HG03095 (cell line): ENCODE results near the gene TRAF3.
"Not testable (repeated sequence)": the region's sequence is repeated elsewhere in the genome, so short reads cannot be mapped to it uniquely, and the experiment has no call there.

Experiments
- ATAC-seq: cut with Tn5 transposase; IDR thresholded peaks from one replicate; pipeline ENCODE4 v1.9.1; 2021; ENCODE audit warnings: moderate library complexity; ENCODE audit not compliant: unreplicated experiment

TRAF3 gene

DNA sequence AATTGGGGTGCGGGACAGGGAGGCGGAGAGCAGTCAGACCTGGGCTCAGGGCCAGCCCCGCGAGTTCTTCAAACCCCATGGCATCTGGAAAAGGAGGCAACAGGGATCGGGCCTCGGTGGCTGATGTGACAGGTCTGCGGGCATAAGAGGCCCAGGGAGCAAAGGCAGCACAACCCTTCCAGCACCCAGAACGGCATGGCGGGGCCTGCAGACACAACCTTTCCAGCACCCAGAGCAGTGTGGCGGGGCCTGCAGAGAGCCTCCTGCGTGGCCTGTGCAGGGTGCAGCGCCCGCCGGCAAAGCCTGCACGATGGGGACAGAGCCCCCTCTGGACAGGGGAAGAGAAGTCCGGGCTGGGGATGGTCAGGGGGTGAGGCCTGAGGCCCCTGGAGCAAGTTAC, 26.2 kb upstream of the TRAF3 start:
- ATAC-seq: no peak

- no peak for ATAC-seq
Observed at GRCh38 chr14:102752239-102752847, 24.9 kb upstream of the TRAF3 start.

DNA sequence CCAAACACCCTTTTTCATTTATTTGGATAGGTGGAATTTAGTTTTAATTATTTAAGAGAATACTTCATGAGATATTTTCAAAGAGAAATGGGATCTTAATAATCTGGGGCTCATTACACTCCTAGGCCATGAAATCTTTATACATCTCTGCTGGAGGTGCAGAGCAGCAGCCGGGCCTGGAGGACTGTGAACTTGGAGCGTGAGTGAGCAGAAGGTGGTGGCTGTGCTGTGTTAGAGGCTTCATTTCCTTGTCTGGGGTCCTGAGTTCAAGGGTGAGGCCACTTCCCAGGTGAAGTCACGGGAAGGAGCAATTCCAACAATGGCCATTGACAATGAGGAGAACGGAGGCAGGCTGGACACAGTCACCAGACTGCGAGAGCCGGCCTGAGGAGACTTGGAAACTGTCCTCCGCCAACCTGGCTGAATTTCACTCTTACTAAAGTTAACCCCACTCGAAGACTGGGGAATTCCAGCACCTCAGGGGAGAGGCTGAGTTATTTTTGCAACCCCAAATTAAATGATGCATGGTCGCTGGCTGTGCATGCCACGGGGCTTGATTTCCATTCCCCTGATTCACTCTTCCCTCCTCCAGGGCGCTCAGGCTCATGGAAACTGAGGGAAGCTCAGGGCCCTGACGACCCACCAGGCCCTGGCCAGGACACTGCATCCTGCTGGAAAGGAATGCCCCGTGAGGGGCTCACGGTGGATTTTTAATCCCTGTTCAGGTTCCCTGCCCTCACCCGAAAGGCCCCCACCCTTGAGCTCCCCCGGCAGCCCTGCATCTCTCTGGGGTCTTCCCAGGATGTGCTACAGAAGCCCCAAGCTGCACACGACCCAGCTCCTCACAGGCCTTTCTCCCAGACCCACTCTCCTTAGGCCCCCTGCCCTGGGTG, 22.6 kb upstream of the TRAF3 start:
- ATAC-seq: no peak

DNA sequence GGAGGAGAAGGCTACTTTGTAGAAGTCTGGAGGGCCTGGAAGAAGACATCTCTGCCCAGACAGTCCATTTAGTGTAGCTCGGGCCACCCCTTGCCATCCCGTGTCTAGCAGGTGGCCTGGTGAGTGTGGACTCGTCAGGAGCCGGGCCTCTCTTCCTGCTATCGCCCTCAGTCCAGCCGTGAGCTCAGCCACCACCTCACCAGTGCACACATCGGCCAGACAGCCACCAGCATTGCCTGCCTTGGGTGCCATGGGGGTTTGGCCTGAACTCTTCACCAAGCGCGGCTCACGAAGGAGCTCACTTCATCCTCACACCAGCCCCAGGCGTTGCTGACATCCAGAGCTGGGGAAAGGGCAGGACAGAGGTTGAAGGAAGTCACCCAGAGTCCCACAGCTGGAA, 19.6 kb upstream of the TRAF3 start:
- ATAC-seq: no peak

DNA sequence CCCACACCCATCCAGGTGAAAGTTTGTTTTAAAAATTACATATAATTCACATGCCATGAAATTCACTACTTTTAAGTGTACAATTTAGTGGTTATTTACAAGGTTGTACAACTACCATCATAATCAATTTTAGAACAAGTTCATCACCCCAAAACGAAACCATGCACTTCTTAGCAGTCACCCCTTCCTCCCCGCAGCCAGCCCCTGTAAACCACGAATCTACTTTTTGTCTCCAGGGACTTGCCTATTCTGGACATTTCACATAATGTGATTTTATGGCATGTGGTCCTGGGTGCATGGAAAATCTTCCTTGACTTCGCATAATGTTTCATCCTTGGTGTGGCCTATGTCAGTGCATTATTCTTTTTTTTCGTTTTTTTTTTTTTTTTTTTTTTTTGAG, 19.2 kb upstream of the TRAF3 start:
- no peak for ATAC-seq

- ATAC-seq: no peak
Observed at GRCh38 chr14:102759456-102760187, 17.6 kb upstream of the TRAF3 start.

GRCh38 chr14:102760496-102761193, 16.6 kb upstream of the TRAF3 start:
- ATAC-seq: no peak

DNA sequence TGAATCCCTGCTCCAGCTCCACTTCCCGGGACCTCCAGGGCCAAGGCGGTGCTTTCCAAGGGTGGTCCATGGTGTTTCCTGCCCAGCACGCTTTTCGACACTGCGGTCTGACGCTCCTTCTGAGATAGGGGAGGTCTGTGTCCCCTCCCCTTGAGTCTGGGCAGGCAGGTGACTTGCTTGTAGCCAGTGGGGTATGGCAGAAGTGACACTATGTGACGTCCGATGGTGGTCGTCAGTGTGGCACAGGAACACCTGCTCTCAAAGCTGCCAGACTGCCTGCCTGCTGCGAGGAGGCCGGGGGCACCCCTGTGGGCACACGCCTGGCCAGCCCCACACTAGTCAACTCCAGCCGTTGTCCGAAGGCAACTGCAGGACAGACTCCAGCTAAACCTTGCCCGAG, 16.0 kb upstream of the TRAF3 start:
- no peak for ATAC-seq

- ATAC-seq: peak; percentile 62
Observed at GRCh38 chr14:102764220-102764671, 13.0 kb upstream of the TRAF3 start.

DNA sequence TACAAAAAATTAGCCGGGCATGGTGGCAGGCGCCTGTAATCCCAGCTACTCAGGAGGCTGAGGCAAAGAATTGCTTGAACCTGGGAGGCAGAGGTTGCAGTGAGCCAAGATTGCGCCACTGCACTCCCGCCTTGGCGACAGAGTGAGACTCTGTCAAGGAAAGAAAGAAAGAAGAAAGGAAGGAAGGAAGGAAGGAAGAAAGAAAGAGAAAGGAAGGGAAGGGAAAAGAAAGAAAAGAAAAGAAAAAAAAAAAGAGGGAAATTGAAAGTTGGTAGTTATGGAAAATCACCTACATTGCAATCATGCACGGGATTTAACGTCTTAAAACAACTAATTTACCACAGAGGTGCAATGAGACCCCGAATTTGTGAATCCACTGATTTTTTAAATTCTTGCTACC, 11.5 kb upstream of the TRAF3 start:
- not testable (repeated sequence) for ATAC-seq

DNA sequence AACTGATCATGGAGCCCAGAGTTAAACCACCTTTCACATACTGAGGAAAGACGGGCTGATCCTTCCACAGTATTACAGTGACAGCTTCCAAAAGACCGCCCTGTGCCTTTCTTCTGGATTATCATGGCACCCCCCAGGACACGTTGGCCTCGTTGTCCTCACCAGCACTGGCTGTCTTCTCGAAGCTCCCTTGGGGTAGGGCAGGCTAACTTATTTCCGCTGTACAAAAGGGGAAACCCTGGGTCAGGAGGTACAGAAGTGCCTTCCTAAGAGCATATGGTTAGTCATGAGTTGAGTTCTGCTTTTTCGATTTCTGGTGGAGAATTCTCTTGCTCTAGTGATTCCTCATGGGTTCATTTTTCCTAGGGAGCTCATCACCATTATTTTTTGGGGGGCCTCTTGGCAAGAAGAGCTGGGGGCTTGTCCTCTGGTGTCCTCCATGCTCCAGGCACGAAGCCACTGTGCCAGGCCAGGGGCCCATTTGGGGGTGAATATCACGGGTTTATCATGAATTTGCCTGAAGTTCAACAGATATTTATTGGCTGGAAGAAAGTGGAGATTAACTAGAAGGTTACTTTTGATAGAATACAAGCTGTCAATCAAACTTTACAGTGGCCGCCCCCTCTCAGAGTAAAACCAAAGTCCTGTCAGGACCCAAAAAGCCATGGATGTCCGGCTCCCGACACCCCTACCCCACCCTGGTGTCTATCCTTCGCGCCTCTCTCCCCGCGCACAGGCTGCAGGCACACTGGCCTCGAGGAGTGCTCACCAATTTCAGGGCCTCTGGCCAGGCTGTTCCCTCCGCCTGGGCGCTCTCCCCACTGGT, 8.8 kb upstream of the TRAF3 start:
- peak; percentile 52 for ATAC-seq

DNA sequence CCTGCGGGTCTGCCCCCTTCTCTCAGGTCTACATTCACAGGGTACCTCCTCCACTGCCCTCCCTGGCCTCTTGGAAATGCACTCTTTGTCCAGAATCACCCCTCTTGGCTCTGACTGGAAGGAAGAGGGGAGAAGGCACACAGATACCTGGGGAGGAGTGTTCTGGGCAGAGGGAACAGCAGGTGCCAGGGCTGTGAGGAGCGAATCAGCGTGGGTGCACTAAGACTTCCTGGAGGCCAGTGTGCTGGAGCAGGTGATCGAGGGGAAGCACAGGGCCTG, 8.3 kb upstream of the TRAF3 start:
- ATAC-seq: no peak

- ATAC-seq: no peak
Observed at GRCh38 chr14:102770147-102771123, 6.8 kb upstream of the TRAF3 start.

DNA sequence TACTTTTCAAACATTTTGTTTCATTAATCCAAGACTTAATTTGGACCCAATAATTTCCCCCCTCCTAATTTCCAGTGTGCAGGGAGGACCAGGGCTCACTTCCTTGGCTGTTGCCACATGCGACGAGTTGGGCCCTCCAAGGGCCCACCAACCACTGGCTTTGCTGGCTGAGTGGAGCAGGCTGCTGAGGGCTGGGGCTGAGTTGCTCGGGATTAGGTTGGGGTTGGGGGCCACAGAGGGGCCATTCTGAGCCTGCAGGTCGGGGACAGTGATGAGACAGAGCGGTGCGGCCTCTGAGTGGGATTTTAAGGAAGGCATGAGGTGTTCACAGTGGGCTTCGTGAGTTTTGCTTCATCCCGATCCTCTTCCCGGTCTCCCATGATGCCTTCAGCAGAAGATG, 6.1 kb upstream of the TRAF3 start:
- ATAC-seq: no peak

- ATAC-seq: no peak
Observed at GRCh38 chr14:102772781-102773570, 4.3 kb upstream of the TRAF3 start.

GRCh38 chr14:102774391-102775153, 2.7 kb upstream of the TRAF3 start:
- ATAC-seq: peak; percentile 29

DNA sequence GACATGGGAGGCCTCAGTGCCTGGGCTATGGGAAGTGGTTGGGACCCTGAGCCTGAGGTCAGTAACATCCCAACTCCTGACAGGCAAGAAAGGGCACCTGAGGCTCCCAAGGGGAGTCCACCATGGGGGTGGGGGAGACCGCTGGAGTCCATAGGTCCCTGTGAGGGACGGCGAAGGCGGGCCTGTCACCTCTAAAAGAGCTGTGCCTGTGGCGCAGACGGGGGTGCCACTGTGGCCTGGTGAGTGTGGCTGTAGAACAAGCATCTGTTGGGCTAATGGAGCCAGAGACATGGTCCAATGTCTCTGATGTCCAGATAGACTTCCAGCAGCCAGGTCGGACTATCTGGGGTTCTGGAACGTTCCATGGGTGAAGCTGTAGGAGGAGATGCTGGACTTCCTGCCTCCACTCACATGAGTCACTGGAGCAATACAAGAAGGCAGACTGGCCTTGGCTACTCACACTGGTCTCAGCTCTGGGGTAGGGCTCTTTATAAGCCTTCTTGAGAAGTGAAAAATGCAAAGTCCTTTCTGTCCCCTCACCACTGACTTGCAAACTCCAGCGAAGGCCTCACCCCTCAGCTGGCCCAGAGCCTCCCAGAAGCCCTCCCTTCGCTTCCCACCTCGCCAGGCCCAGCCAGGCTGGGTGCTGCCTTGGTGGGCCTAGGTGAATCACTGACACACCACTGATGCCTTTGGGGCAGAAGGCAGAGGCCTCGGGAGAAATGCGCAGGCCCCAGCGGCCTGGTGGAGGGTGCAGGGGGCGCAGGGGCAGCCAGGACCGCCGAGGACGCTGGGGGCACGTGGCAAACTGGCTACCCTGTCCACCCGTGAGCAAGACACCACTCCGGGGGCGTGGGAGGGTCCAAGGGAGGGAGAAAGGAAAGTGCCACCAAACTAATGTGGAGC, 1.1 kb upstream of the TRAF3 start:
- ATAC-seq: no peak
